Transverse colon (tissue), 4 donors: Measurements from ENCODE around the gene CEACAM1. TPM values are rescaled to one million over a fixed set of nuclear protein-coding genes. Genes with fewer than 3 reads are reported as not detected.

Experiments
- DNase-seq: peaks from one replicate; pipeline ENCODE4 v3.0.0-alpha.2; 2019
- H3K27ac ChIP-seq, 4 donors: fragments of 200-600 bp; sonication (generic); 2 replicates each; pipeline ENCODE4 v1.5.1; 2016 to 2018; ENCODE audit warnings: inconsistent platforms in 4 of 4
- H3K27me3 ChIP-seq: fragments of 200-600 bp; sonication (generic); 2 replicates; pipeline ENCODE4 v1.5.1; 2017; ENCODE audit warnings: inconsistent platforms
- H3K36me3 ChIP-seq, 4 donors: fragments of 200-600 bp; sonication (generic); 2 replicates each; pipeline ENCODE4 v1.5.1; 2017 to 2019; ENCODE audit warnings: inconsistent platforms in 4 of 4
- H3K4me1 ChIP-seq, 4 donors: fragments of 200-600 bp; sonication (generic); 2 replicates each; pipeline ENCODE4 v1.5.1; 2017 to 2020; ENCODE audit warnings: inconsistent platforms in 4 of 4
- H3K4me3 ChIP-seq, 4 donors: fragments of 200-600 bp; sonication (generic); 1 replicate in 1 of 4; 2 replicates in 3 of 4; pipeline versions ENCODE4 v1.5.1 to v1.6.1; 2017 to 2019; ENCODE audit warnings: inconsistent platforms in 4 of 4
- H3K9me3 ChIP-seq, 2 donors: fragments of 200-600 bp; sonication (generic); 2 replicates each; pipeline ENCODE4 v1.5.1; 2017 to 2019; ENCODE audit warnings: inconsistent platforms in 2 of 2
- CTCF ChIP-seq, 5 experiments: fragments of 200-600 bp in 3 of 5; fragments of 450-650 bp in 2 of 5; sonication (generic) in 3 of 5; IDR thresholded peaks; 1 replicate in 2 of 5; 2 replicates in 3 of 5; pipeline ENCODE4 v1.5.1; 2016 to 2017; ENCODE audit warnings: antibody characterized with exemption in 5 of 5, inconsistent platforms in 3 of 5, mild to moderate bottlenecking in 2 of 5, moderate library complexity in 1 of 5
- EP300 ChIP-seq: sonication (generic); formaldehyde crosslinking; IDR thresholded peaks from one replicate; pipeline ENCODE4 v1.6.1; 2017; ENCODE audit warnings: antibody characterized with exemption, low read depth
- POLR2A ChIP-seq: fragments of 450-650 bp; IDR thresholded peaks from one replicate; pipeline ENCODE4 v1.6.1; 2016; ENCODE audit warnings: antibody characterized with exemption, mild to moderate bottlenecking, moderate library complexity
- POLR2AphosphoS5 ChIP-seq, 3 donors: sonication (generic); formaldehyde crosslinking; IDR thresholded peaks; one replicate each; pipeline ENCODE4 v1.6.1; 2016; ENCODE audit warnings: antibody characterized with exemption in 3 of 3
- WGBS, 2 donors: methylation state at CpG; one replicate each; pipeline ENCODE4 v1.1.5; 2018; ENCODE audit warnings: low coverage in 1 of 2; 5-methylcytosine and 5-hydroxymethylcytosine counted together
- in situ Hi-C, 4 donors: fragments of 200-750 bp; cut with MboI; loops; one replicate each; pipeline versions ENCODE4 v1.15.0 to v1.15.1; 2017; ENCODE audit warnings: low sequenced_read_pairs in 3 of 4, low pct_ligation_motif_present in 1 of 4, low pct_unique_long_range_greater_than_20kb in 1 of 4
- intact Hi-C: fragments of 100-400 bp; cut with DNase I; formaldehyde crosslinking; loops from one replicate; pipeline ENCODE4 v1.15.1; 2023; ENCODE audit warnings: low total_unique reads
- total RNA-seq, 4 donors: library from RNA; depleted of rRNA; stranded (reverse); fragments of >200 nt; gene quantifications; one replicate each; pipeline ENCODE4 v1.1.0, GENCODE V29; 2016

Gene CEACAM1
- total RNA-seq, 4 donors from 2014 or later = 38.6 to 835 (median 564) TPM

- intact Hi-C loops (no loop called here), in situ Hi-C loops (no loop called here)
- H3K27ac ChIP-seq = peak overlapping the region; percentile 41 to 66 (median 56)
- H3K36me3 ChIP-seq = no peaks in the 10 kb centered on the region
- H3K4me3 ChIP-seq = no peak overlapping the region
- peaks cover 0 to 32% (median 16%) of the 10 kb centered on the region in 4 donors for H3K4me1 ChIP-seq
- WGBS, 2 donors = 61% methylated on average over 3 of the region's 3 CpGs; no CpG with 5 or more reads in 1 of the 2 donors
- DNase-seq = peak; percentile 68
- no peaks in the 10 kb centered on the region for H3K27me3 ChIP-seq
- no peaks in the 10 kb centered on the region for H3K9me3 ChIP-seq
- TF ChIP-seq CTCF (IDR thresholded peaks at IDR 0.05) = no peak
- peak in 1 of 3 donors; percentile 48 for TF ChIP-seq POLR2AphosphoS5 (IDR thresholded peaks at IDR 0.05)
- no peak for TF ChIP-seq POLR2A
- TF ChIP-seq EP300 = no peak
These were observed 59.9 kb downstream of the CEACAM1 start for GRCh38 chr19:42468273-42468796.

- H3K4me3 ChIP-seq = no peak overlapping the region
- in situ Hi-C loops (no loop called here), intact Hi-C loops (no loop called here)
- peak overlapping the region; percentile 35 to 66 (median 56) for H3K27ac ChIP-seq
- TF ChIP-seq CTCF (IDR thresholded peaks at IDR 0.05) (no peak), EP300 (no peak), POLR2AphosphoS5 (IDR thresholded peaks at IDR 0.05) (peak in 1 of 3 donors; percentile 33), POLR2A (no peak)
- H3K36me3 ChIP-seq = no peaks in the 10 kb centered on the region
- WGBS, 2 donors = 49% methylated on average over 5 of the region's 5 CpGs; no CpG with 5 or more reads in 1 of the 2 donors
- H3K9me3 ChIP-seq = no peaks in the 10 kb centered on the region
- DNase-seq = peak; percentile 46
- peaks cover 0 to 41% (median 16%) of the 10 kb centered on the region in 4 donors for H3K4me1 ChIP-seq
- no peaks in the 10 kb centered on the region for H3K27me3 ChIP-seq
These were observed 61.0 kb downstream of the CEACAM1 start for GRCh38 chr19:42467183-42467760.

- TF ChIP-seq POLR2AphosphoS5 (IDR thresholded peaks at IDR 0.05) (no peak), CTCF (IDR thresholded peaks at IDR 0.05) (no peak), POLR2A (no peak), EP300 (no peak)
- no peaks in the 10 kb centered on the region for H3K27me3 ChIP-seq
- H3K4me3 ChIP-seq = no peak overlapping the region
- no peaks in the 10 kb centered on the region for H3K9me3 ChIP-seq
- no peak for DNase-seq
- H3K4me1 ChIP-seq = peaks cover 0 to 45% (median 14%) of the 10 kb centered on the region in 4 donors
- H3K27ac ChIP-seq = peak overlapping the region; percentile 35 to 66 (median 56)
- in situ Hi-C loops (no loop called here), intact Hi-C loops (no loop called here)
- 67 to 71% methylated on average over 1 to 5 of the region's 5 CpGs for WGBS, 2 donors
- no peaks in the 10 kb centered on the region for H3K36me3 ChIP-seq
These were observed 61.6 kb downstream of the CEACAM1 start for GRCh38 chr19:42466521-42467182.

GRCh38 chr19:42465827-42466280 lies 62.4 kb downstream of the CEACAM1 start:
- intact Hi-C loops = no loop called here
- 70 to 81% methylated on average over 2 to 5 of the region's 5 CpGs for WGBS, 2 donors
- peak overlapping the region in 3 of 4 donors; percentile 46 to 66 (median 65) for H3K27ac ChIP-seq
- no peak for DNase-seq
- H3K9me3 ChIP-seq = no peaks in the 10 kb centered on the region
- no peaks in the 10 kb centered on the region for H3K27me3 ChIP-seq
- no peak overlapping the region for H3K4me3 ChIP-seq
- TF ChIP-seq POLR2AphosphoS5 (IDR thresholded peaks at IDR 0.05) (no peak), CTCF (IDR thresholded peaks at IDR 0.05) (no peak), EP300 (no peak), POLR2A (no peak)
- in situ Hi-C loops = no loop called here
- no peaks in the 10 kb centered on the region for H3K36me3 ChIP-seq
- peaks cover 0 to 40% (median 11%) of the 10 kb centered on the region in 4 donors for H3K4me1 ChIP-seq
